Activated B cell treated with CpG ODN at 0.5 μM for 24 hours (primary cell): ENCODE measurements around the gene CADPS. TPM values are rescaled to one million over a fixed set of nuclear protein-coding genes. Genes with fewer than 3 reads are reported as not detected.
"Not testable (repeated sequence)": the region's sequence is repeated elsewhere in the genome, so short reads cannot be mapped to it uniquely, and the experiment has no call there.

ENCODE experiments used
- ATAC-seq: fragments of 200-7000 bp; cut with Tn5 transposase; one replicate; pipeline ENCODE4 v1.10.0; 2021; ENCODE audit warnings: low read depth, mild to moderate bottlenecking, moderate library complexity
- CTCF ChIA-PET: fragments of 350-600 bp; sonication (Branson Sonifier 250); formaldehyde crosslinking; loops from one replicate; lab custom pipeline; 2021; ENCODE audit warnings: antibody characterized with exemption; lab: Charles Lee
- POLR2A ChIA-PET: fragments of 350-600 bp; sonication (Branson Sonifier 250); formaldehyde crosslinking; loops from one replicate; lab custom pipeline; 2021; ENCODE audit warnings: antibody characterized with exemption; lab: Charles Lee
- DNase-seq: peaks from one replicate; pipeline ENCODE4 v3.0.0; 2022
- H3K27ac Mint-ChIP-seq: one replicate; pipeline ENCODE4 v1.8.0; 2020; ENCODE audit warnings: mixed read lengths
- H3K27me3 Mint-ChIP-seq: one replicate; pipeline ENCODE4 v1.8.0; 2021; ENCODE audit warnings: mixed read lengths
- H3K36me3 Mint-ChIP-seq: one replicate; pipeline ENCODE4 v1.8.0; 2021; ENCODE audit warnings: low read depth, mixed read lengths
- H3K4me1 Mint-ChIP-seq: one replicate; pipeline ENCODE4 v1.8.0; 2021; ENCODE audit warnings: mixed read lengths
- H3K4me3 Mint-ChIP-seq: one replicate; pipeline ENCODE4 v1.8.0; 2020; ENCODE audit warnings: mild to moderate bottlenecking, mixed read lengths
- H3K9me3 Mint-ChIP-seq: one replicate; pipeline ENCODE4 v1.8.0; 2020; ENCODE audit warnings: mixed read lengths
- CTCF ChIP-seq: fragments of 200-600 bp; IDR thresholded peaks from one replicate; pipeline ENCODE4 v1.8.0; 2022; ENCODE audit warnings: antibody characterized with exemption, mild to moderate bottlenecking
- intact Hi-C: fragments of 100-400 bp; cut with micrococcal nuclease; formaldehyde crosslinking; loops from one replicate; pipeline ENCODE4 v1.15.1; 2024
- total RNA-seq: library from RNA; stranded (reverse); gene quantifications from 2 replicates; pipeline ENCODE4 v1.2.3, GENCODE V29; 2022

The CADPS gene
- total RNA-seq, 1 donor from 2014 or later, result not detected

- CTCF ChIA-PET, result no interaction called here
- H3K27ac Mint-ChIP-seq, result no peak overlapping the region
- no peak for ATAC-seq
- H3K36me3 Mint-ChIP-seq, result no peaks in the 10 kb centered on the region
- peaks cover 12% of the 10 kb centered on the region for H3K9me3 Mint-ChIP-seq
- POLR2A ChIA-PET, result no interaction called here
- TF ChIP-seq CTCF, result no peak
- H3K27me3 Mint-ChIP-seq, result no peaks in the 10 kb centered on the region
- intact Hi-C loops, result no loop called here
- H3K4me1 Mint-ChIP-seq, result no peaks in the 10 kb centered on the region
- DNase-seq, result no peak
- no peak overlapping the region for H3K4me3 Mint-ChIP-seq
Measured at GRCh38 chr3:62582495-62583172, 292.6 kb downstream of the CADPS start.

GRCh38 chr3:62580485-62580884 is 294.7 kb downstream of the CADPS start:
- H3K36me3 Mint-ChIP-seq, POLR2A ChIA-PET, DNase-seq, CTCF ChIA-PET, H3K4me1 Mint-ChIP-seq, ATAC-seq, intact Hi-C loops, H3K4me3 Mint-ChIP-seq, H3K27ac Mint-ChIP-seq, H3K27me3 Mint-ChIP-seq: not testable (repeated sequence)
- peaks cover 12% of the 10 kb centered on the region for H3K9me3 Mint-ChIP-seq

- no peak for ATAC-seq
- intact Hi-C loops, result no loop called here
Measured at GRCh38 chr3:62577153-62577552, 298.1 kb downstream of the CADPS start.

GRCh38 chr3:62574266-62574898 is 300.8 kb downstream of the CADPS start:
- Mint-ChIP-seq H3K9me3 (peaks cover 7% of the 10 kb centered on the region), H3K4me1 (no peaks in the 10 kb centered on the region), H3K27me3 (peaks cover 5% of the 10 kb centered on the region), H3K36me3 (no peaks in the 10 kb centered on the region), H3K4me3 (no peak overlapping the region), H3K27ac (no peak overlapping the region)
- ChIA-PET CTCF (no interaction called here), POLR2A (no interaction called here)
- TF ChIP-seq CTCF, result no peak
- DNase-seq, result no peak
- no peak for ATAC-seq
- intact Hi-C loops, result no loop called here

More at GRCh38 chr3:62577153-62577552, 298.1 kb downstream of the CADPS start:
- ChIA-PET POLR2A (no interaction called here), CTCF (no interaction called here)
- DNase-seq, result no peak
- no peaks in the 10 kb centered on the region for H3K4me1 Mint-ChIP-seq
- H3K36me3 Mint-ChIP-seq, result no peaks in the 10 kb centered on the region
- H3K9me3 Mint-ChIP-seq, result peaks cover 12% of the 10 kb centered on the region
- peaks cover 4% of the 10 kb centered on the region for H3K27me3 Mint-ChIP-seq
- no peak overlapping the region for H3K4me3 Mint-ChIP-seq
- no peak for TF ChIP-seq CTCF
- no peak overlapping the region for H3K27ac Mint-ChIP-seq

GRCh38 chr3:62571916-62572315 is 303.3 kb downstream of the CADPS start:
- H3K4me1 Mint-ChIP-seq, result no peaks in the 10 kb centered on the region
- H3K9me3 Mint-ChIP-seq, result no peaks in the 10 kb centered on the region
- no peak for DNase-seq
- intact Hi-C loops, result no loop called here
- POLR2A ChIA-PET, result no interaction called here
- ATAC-seq, result no peak
- H3K36me3 Mint-ChIP-seq, result no peaks in the 10 kb centered on the region
- CTCF ChIA-PET, result no interaction called here
- TF ChIP-seq CTCF, result no peak
- H3K4me3 Mint-ChIP-seq, result no peak overlapping the region
- H3K27me3 Mint-ChIP-seq, result peaks cover 5% of the 10 kb centered on the region
- H3K27ac Mint-ChIP-seq, result no peak overlapping the region
